Activated CD4-positive, alpha-beta T cell treated with anti-CD3 and anti-CD28 coated beads, Interleukin-2, Interleukin-4, amounts not matched to agents 100 ng/mL and 50 ng/mL, durations not matched to agents 16 hours and 8 hours (primary cell): ENCODE measurements around the gene GRIK1.
"Not testable (repeated sequence)": the region's sequence is repeated elsewhere in the genome, so short reads cannot be mapped to it uniquely, and the experiment has no call there.

Source experiments
- DNase-seq: peaks from one replicate; pipeline ENCODE4 v3.0.0-alpha.2; 2020; ENCODE audit warnings: low spot score

Gene GRIK1

DNA sequence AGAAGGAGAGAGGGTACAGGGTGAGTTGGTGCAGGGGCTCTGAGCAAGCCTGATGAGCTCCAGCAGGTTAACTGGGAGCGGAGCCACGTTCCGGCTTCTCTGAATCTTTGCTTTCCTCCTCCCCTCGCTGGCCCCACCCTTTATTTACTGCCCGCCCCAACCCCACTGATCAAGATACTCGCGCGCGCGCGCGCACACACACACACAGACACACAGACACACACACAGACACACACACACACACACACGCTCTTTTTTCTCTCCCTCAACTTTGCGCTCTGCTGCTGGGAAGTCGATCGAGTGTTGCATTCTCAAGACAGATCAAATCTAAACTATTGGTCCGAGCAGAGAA, at the start of gene GRIK1:
GRIK1 (minus strand) TSS at position 73 of the 352 bp plus-strand sequence.
- DNase-seq = no peak

DNA sequence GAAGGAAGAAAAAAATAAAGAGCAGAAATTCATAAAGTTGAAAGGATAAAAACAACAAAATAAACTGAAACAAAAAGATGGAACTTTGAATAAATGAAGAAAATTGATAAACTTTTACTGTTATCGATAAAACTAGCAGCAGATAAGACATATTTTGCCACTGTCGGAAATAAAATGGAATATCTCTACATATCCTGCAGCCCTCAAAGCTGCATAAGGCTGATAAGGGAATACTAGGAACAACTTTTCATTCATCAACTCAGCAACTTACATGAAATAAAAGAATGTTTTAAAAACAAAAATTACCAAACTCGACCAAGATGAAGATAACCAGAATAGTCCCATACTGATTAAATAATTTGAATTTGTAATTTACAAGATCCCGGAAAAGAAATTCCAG, 48.0 kb upstream of the GRIK1 start:
- DNase-seq = no peak

DNA sequence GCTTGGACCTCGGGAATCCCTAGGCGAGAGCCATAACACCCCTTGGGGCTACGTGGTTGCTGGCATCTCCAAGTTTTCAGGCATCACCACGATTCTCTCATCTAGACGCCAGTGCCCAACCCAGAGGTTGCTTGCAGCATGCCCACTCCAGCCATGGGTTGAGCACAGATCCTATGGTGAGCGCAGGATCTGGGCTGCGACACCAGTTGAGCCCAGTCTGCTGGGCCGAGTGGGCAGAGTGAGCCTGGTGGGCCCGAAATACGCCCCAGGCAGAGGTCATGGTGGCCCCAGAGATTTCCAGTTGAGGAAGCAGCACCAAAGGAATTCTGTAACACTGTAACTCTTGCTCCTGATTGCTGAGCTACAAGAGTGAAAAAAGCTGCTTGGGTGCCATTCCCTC, 46.1 kb upstream of the GRIK1 start:
- no peak for DNase-seq

DNA sequence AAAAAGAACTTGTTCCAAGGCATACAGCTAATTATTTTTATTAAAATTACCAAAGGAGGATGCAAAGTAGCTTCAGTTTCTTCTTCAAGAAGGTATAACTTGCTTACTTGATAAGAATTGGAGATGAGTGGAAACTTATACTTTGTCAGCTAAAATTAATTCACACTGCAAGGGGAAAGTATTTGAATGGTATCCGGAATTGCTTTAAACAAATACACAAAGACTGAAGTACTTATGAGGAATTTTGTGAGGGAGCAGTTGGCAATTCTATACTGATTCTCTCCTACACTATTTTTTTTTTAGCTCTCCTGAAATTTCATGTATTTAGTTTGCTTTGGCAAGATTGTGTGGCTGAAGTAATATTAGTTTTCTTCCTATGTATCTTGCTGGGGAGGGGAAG, 39.2 kb upstream of the GRIK1 start:
- no peak for DNase-seq

DNA sequence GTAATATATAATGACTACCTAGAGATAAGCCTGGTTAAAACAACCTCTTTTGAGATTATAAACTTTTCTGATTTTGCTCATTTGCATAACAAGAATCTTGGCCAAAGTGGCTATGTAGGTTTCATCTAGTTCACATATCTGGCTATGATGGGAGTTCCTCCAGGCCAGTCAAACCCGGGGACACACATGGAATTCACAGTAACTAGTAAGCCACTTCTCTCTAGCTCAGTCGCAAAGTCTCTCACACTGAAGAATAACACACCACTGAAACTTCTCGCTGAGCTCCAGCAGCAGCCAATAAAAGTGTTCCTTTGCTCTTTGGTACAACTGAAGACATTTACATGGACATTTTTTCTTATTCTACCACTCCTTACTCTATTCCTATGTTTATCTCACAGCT, 36.0 kb upstream of the GRIK1 start:
- DNase-seq = no peak

DNA sequence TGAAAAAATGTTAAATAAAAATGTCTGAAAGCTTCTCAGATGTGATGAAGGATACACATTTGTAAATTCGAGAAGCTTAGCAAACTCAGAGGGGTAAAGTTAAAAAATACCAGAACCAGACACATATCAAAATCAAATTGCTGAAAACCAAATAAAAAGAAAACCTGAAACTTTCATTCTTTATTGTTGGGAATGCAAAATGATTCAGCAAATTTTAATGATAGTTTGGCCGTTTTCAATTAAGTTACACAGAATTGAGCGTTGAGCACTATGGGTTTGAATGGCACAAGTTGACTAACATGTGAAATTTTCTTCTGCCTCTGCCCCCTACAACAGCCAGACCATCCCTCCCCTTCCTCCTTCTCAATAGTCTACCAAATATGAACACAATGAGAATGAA, 33.5 kb upstream of the GRIK1 start:
- DNase-seq = no peak

DNA sequence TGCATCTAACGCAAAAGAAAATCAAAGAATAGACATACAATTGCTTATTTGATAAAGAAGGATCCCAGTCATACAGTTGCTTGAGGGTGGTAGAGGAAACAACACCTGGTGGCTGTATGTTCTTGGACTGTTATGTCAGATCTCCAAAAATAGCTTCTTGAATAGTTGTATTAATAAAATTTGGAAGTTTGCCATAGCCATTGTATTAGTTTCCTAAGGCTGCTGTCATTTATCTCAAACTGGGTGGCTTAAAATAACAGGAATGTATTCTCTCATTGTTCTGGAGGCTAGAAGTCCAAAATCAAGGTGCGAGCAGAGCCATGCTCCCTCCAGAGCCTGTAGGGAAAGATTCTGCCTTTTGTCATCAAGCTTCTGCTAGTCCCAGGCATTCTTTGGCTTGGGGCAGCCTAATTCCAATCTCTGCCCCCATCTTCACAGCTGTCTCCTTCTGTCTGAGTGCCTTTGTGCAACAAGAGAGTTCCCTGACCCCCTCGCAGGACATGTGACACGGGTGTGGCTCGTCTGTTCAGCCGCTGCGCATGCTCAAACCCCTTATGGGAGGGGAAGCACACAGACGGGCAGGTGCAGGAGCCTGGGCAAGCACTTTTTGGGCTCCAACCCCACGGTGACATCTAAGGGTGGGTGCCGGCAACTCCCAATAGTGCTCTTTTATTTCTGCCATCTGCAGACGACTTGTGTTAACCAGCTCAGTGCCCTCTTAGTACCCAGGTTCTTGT, 21.7 kb upstream of the GRIK1 start:
- DNase-seq = no peak

DNA sequence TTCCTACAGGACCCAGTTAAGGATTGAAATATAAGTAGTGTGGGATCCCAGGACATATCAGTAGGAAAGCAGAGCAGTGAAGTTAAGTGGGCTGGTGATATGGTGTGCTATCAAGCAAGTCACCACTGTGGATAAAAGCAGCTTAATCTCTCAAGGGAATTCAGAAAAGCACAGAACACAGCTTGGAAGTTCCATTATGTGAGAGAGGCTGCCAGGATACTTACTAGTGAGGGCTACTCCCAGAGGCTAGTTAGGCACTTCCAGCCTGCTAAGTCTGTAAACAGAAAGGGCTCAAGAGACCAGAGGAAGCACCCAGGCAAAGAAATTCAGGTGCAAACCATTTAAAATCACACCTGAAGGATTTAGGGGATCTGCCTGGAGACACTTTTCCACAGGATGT, 18.8 kb upstream of the GRIK1 start:
- DNase-seq = no peak

DNA sequence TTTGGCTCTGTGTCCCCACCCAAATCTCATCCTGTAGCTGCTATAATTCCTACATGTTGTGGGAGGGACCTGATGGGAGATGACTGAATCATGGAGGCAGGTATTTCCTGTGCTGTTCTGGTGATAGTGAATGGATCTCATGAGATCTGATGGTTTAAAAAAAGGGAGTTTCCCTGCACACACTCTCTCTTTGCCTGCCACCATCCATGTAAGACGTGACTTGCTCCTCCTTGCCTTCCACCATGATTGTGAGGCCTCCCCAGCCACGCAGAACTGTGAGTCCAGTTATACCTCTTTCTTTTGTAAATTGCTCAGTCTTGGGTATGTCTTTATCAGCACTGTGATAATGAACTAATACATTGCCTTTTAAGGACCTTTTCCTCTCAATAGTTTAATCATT, 18.2 kb upstream of the GRIK1 start:
- not testable (repeated sequence) for DNase-seq

DNA sequence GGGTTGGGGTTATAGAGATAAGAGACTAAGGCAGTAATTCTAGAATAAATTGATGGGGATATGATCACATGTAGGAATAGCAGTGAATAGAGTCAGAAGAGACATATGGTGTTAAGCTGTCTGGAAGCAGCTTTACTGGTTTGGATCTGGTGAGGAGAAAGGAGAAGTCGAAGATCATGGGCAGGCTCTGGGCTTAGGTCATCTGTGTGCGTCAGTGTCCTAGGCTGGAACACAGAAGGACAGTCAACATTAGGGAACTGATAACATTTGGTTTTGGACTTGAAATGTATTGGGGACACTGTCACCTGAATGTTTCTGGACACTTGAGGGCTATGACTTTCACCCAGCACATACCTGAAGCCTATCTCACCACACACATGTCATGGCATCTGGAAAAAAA, 13.9 kb upstream of the GRIK1 start:
- DNase-seq = no peak

DNA sequence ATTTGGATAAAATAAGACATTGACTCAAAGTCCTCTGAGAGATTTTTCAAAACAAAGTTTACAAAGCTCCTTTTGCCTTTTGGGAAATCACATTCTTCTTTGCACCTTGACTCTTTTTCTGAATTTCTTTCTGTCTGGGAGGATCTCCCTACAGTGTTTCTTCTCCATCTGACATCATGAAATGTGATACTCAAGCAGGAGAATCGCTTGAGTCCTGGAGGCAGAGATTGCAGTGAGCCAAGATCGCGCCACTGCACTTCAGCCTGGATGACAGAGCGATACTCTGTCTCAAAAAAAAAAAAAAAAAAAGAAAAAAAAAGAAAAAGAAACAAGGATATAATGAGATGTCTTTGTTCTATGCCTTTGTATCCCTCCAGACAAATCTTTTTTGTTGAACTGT, 13.3 kb upstream of the GRIK1 start:
- DNase-seq = no peak

DNA sequence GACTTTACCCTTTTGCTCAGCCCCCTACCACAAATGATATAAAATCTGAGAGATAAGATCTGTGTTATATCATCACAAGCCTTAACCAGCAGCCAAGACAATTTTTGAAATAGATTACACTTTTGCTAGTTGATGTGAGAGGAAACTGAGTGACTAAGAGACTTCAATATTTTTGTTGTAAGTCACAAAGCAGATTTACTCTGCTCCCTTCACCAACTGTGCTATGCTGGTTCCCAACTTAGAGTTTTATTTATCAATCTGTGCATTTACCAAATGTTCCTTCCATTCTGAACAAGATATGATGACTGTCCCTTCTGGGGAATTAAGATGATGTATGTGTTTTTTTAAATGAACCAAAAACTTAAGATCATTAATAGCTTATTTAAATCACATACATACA, 12.1 kb upstream of the GRIK1 start:
- no peak for DNase-seq

DNA sequence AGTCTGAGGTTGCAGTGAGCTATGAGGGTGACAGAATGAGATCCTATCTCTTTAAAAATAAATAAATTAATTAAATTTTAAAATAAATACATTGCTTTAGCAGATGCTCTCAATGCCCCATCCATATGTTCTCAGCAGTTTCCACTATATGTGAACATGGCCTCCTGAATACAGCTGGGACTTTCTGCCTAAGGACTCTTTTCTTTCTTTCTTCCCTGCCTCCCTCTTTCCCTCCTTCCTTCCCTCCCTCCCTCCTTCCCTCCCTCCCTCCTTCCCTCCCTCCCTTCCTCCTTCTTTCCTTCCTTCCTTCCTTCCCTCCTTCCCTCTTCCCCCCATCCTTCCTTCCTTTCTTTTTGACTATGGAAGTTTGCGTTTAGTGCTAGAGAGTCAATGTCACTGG, 10.2 kb upstream of the GRIK1 start:
- DNase-seq = no peak

DNA sequence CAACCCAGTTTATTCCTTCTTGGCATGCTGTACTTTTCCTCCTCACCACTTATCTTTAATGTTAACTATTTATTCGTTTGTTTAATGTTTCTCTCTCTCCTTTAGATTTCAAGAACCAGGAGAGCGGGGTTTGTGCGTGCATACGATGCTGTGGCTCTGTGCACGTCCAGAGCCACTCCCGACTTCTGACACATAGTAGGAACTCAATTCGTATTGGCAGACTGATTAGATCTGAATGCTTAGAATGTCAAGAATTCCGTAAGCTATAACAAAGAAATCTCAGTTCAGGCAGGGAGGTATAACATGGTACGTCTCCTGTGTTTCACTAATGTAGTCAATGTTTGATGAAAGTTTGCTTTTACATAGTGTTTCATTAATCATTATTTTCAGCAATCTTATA, 7.3 kb upstream of the GRIK1 start:
- DNase-seq = no peak

DNA sequence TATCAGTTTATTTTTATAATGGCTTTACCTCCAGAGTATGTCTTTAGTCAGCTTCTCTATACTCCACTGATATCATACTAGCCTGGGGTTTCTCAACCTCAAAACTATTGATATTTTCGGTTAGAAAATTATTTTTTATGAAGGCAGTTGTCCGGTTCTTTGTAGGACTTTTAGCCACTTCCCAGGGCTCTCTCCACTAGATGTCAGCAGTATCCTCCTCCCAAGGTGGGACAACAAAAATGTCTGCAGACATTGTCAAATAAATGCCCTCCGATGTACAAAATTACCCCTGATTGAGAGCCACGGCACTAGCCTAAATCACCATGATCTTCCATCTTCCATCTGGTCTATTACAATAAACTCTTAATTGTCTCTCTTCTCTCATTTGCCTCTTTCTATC, 4.1 kb upstream of the GRIK1 start:
- no peak for DNase-seq

DNA sequence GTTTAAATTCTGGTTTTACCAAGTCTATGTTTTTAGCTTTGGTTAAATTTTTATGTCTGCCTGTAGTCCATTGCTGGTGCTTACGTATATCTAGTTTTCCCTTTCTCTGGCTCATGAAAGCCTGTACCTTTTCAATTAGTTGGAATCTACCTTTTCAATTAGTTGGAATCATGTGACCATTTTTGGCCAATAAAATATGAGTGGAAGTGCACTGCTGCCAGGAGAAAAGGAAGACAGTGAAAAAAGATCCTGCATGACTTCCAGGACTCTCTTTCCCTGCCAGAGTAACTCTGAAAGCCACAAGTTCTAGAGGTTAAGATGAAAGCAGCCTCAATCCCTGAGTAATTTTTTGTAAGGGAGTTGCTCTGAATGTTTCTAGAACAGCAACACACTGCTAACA, 2.2 kb upstream of the GRIK1 start:
- no peak for DNase-seq

DNA sequence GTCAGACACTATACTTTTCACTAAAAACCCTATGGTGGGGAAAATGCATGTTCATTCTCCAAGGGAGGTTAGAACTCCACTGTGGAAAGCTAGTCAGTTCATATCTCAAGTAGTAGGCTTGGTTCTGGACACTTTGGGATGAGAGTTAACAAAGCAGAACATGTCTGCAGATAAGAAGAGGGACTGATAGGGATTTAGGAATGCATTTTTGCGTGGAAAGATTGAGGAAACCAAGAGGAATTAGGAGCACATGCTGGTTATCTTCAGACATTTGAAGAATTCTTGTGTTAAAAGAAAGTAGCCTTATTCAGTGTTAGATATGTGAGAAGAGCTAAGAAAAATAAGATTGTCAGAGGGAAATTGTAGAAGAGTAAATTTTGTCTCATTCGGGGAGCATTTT, 1.2 kb upstream of the GRIK1 start:
- no peak for DNase-seq

DNA sequence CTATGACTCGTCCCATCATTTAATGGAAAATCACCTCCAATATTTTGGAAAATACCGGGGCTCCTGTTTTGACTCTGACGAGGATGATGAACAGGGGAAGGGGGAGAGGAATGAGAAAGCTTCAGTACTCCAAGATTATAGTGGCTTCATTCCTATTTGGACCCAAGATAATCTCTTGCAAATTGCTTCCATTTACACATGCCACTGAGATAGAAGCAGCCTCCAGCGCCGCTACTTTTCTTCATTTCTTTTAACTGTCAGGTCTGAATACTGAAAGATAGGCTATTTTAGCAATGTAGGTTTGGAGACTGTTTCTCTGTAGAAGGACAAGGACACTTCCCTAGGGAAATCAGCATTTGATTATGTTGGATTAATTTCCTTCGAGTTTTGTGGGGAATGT, 565 bp upstream of the GRIK1 start:
- DNase-seq = no peak

DNA sequence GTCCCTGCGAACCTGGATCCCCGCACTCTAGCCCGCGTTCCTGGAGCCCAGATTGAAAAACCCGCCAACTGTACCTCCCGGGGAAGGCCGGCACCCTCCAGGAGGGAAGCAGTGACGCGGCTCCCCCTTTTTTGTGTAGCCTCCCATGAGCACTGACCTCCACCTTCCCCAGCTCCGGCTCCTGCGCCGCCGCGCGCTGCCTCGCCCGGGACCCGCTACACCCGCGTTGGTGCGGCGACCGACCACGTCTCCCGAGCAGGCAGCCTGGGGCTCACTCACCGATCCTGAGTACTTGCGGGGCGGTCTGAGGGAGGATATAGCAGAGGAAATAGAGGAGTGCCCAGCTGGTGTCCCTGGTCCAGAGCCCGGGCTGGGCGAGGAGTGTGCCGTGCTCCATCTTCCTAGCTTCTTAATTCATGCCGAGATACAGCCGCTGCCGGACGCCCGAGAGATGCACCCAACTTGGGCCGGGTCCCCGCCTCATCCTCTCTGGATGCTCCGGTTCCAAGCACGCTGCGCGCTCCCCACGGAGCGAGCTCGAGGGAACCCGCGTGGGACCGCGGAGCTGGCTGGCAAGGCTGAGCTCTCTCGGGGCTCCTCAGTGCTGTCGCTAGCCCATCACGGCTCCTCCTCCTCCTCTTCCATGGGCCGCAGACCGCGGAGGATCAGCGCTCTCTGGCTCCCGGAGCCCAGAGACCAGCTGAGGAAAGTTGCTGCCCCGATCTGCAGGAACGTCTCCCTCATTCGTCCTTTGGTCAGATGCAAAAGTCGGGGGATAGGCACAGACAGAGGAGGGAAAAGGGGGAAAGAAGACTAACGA, 482 bp downstream of the GRIK1 start:
- no peak for DNase-seq

DNA sequence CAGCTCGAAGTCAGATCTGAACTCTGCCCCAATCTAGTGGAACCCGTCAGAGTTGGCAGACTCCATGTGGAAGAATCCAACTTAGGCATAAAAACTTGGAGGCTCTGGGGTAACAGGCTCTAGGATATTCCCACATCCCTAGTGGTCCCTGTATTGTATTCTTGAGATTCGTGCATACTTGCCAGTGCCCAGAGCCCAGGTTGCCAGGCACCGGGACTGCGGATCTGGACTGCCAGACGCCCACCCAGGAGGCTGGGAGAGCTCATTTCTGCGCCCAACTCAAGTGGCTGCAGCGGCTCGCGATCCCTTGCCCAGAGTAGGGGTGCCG, 1.1 kb downstream of the GRIK1 start:
- no peak for DNase-seq

DNA sequence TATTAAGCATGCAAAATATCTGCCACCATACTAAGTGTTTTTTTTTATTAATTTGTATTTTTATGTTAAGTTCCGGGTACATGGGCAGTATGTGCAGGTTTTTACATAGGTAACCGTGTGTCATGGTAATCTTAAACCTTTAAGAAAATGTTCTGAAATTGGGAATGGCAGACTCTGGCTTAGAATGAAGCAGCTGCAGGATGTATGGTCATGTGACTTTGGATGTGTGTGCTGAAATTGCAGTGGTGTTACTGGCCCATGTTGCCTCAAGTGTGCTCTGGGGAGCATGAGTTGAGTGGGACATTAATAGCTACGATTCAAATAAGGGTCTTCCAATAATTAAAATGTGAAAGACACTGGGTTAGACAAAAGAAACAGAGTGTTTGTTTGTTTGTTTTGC, 6.7 kb downstream of the GRIK1 start:
- DNase-seq = no peak

DNA sequence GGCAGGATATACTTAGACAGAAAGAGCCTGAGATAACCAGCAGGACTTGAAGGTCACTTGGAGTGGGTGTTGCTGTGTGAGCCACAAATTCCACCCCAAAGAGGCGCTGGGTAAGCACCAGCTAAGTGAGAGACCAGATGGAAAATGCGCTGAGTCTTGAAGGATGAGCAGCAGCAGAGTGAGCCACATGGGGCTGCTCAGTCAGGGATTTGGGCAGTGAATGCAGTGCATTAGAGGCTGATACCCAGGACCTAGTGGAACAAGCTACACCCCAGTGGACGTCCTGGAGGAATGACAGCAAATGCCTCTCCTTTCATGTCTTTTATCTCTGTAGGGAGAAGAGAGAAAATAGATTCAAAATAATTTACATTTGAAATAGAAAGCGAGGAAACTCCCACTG, 11.3 kb downstream of the GRIK1 start:
- DNase-seq = no peak

DNA sequence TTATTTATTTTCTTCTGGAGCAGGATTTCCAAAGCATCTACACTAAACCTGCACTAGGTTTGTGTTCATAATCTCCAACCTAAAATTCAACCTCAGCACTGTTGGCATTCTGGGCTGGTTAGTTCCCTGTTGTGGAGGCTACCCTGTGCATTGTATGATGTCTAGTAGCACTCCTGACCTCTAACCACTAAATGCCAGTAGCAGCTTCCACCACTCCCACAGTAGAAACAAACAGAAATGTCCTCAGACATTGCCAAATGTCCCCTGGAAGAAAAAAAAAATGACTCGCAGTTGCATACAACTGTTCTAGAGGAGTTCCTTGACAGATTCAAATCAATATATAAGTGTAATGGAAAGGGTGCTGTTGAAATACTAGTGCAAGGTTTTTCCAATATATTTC, 18.9 kb downstream of the GRIK1 start:
- DNase-seq = no peak

DNA sequence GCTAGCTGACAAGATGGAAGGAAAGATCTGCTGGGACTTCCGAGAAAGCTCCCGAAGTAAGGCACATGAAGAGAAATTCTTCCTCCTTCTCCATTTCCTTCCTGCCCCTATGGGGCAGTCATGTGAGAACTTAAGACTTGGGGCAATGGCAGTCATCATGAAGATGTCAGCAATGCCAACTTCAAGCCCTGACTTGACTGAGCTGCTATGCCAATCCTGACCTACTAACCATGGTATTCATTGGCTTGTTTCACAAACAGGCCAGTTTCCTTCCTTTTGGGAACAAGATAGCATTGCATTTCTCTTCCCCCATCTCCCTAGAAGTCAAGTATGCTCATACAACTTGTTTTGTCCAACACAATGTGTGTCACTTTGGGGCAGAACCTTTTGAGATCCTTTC, 25.5 kb downstream of the GRIK1 start:
- DNase-seq = no peak
